B cell (primary cell): ENCODE measurements around the gene KRT27. TPM values are rescaled to one million over a fixed set of nuclear protein-coding genes. Genes with fewer than 3 reads are reported as not detected.

Experiments
- ATAC-seq: fragments of 200-7000 bp; cut with Tn5 transposase; one replicate; pipeline ENCODE4 v1.10.0; 2021; ENCODE audit warnings: low read depth, mild to moderate bottlenecking, moderate number of reproducible peaks, moderate library complexity
- CTCF ChIA-PET: fragments of 350-600 bp; sonication (Branson Sonifier 250); formaldehyde crosslinking; loops from one replicate; lab custom pipeline; 2021; ENCODE audit warnings: antibody characterized with exemption, inconsistent platforms; lab: Charles Lee
- POLR2A ChIA-PET: fragments of 350-600 bp; sonication (Branson Sonifier 250); formaldehyde crosslinking; loops from one replicate; lab custom pipeline; 2021; ENCODE audit warnings: antibody characterized with exemption; lab: Charles Lee
- DNase-seq: peaks from one replicate; pipeline ENCODE4 v3.0.0; 2013
- H2AFZ ChIP-seq: 2 replicates; pipeline ENCODE4 v1.6.1; 2012; ENCODE audit warnings: mild to moderate bottlenecking, low read depth, low read length; ENCODE audit not compliant: insufficient read depth, poor library complexity, severe bottlenecking
- H3K27ac ChIP-seq, 2 donors: 1 replicate in 1 of 2; 2 replicates in 1 of 2; pipeline ENCODE4 v1.5.1; 2012 to 2013; ENCODE audit warnings: low read length in 2 of 2, mild to moderate bottlenecking in 2 of 2, moderate library complexity in 1 of 2
- H3K27me3 ChIP-seq, 4 experiments: fragments of 200-600 bp in 1 of 4; sonication (generic) in 1 of 4; replicated peaks in 1 of 4; 1 replicate in 2 of 4; 2 replicates in 2 of 4; pipeline versions ENCODE4 v1.6.1 to v1.7.0; 2013 to 2016; ENCODE audit warnings: low read length in 3 of 4, mild to moderate bottlenecking in 2 of 4, mixed read lengths in 1 of 4, moderate library complexity in 1 of 4; ENCODE audit not compliant: insufficient read depth in 4 of 4, control insufficient read depth in 3 of 4; ENCODE audit errors: control extremely low read depth in 1 of 4
- H3K36me3 ChIP-seq, 2 experiments: replicated peaks in 1 of 2; 1 replicate in 1 of 2; 2 replicates in 1 of 2; pipeline versions ENCODE4 v1.6.1 to v1.7.1; 2013; ENCODE audit warnings: low read length in 1 of 2; ENCODE audit not compliant: insufficient read depth in 2 of 2, control insufficient read depth in 1 of 2; ENCODE audit errors: control extremely low read depth in 1 of 2, extremely low read depth in 1 of 2
- H3K4me1 ChIP-seq, 2 donors: fragments of 200-600 bp in 1 of 2; sonication (generic) in 1 of 2; 1 replicate in 1 of 2; 2 replicates in 1 of 2; pipeline versions ENCODE4 v1.5.1 to v1.6.1; 2013 to 2017; ENCODE audit warnings: low read length in 2 of 2; ENCODE audit not compliant: control insufficient read depth in 2 of 2, insufficient read depth in 2 of 2
- H3K4me2 ChIP-seq: replicated peaks from 2 replicates; pipeline ENCODE3; 2012; ENCODE audit warnings: mild to moderate bottlenecking, low read depth, low read length; ENCODE audit not compliant: poor library complexity, severe bottlenecking
- H3K4me3 ChIP-seq, 5 experiments: fragments of 200-600 bp in 1 of 5; sonication (generic) in 1 of 5; 1 replicate in 3 of 5; 2 replicates in 2 of 5; pipeline versions ENCODE4 v1.5.1 to v1.7.0; 2011 to 2016; ENCODE audit warnings: low read length in 4 of 5, mild to moderate bottlenecking in 4 of 5, low read depth in 2 of 5, control low read depth in 1 of 5, moderate library complexity in 1 of 5; ENCODE audit not compliant: insufficient read depth in 1 of 5; ENCODE audit errors: control extremely low read depth in 1 of 5, extremely low read depth in 1 of 5
- H3K79me2 ChIP-seq: fragments of 200-600 bp; sonication (generic); one replicate; pipeline ENCODE4 v1.6.0; 2016; ENCODE audit warnings: low read length; ENCODE audit not compliant: control insufficient read depth, insufficient read depth
- H3K9ac ChIP-seq: fragments of 200-600 bp; sonication (generic); 2 replicates; pipeline ENCODE4 v1.6.1; 2017; ENCODE audit warnings: mild to moderate bottlenecking, low read length, moderate library complexity
- H3K9me3 ChIP-seq, 3 donors: one replicate each; pipeline versions ENCODE4 v1.6.1 to v1.7.1; 2013; ENCODE audit warnings: low read length in 2 of 3; ENCODE audit not compliant: control insufficient read depth in 2 of 3, insufficient read depth in 1 of 3; ENCODE audit errors: control extremely low read depth in 1 of 3
- H4K20me1 ChIP-seq: 2 replicates; pipeline ENCODE4 v1.6.0; 2012; ENCODE audit warnings: mild to moderate bottlenecking, low read length; ENCODE audit not compliant: insufficient read depth, control insufficient read depth, poor library complexity, severe bottlenecking
- H3K27ac Mint-ChIP-seq: one replicate; pipeline ENCODE4 v1.8.0; 2021; ENCODE audit warnings: mixed read lengths
- H3K27me3 Mint-ChIP-seq: one replicate; pipeline ENCODE4 v1.8.0; 2021; ENCODE audit warnings: mixed read lengths
- H3K4me1 Mint-ChIP-seq: one replicate; pipeline ENCODE4 v1.8.0; 2021; ENCODE audit warnings: mixed read lengths
- H3K4me3 Mint-ChIP-seq: one replicate; pipeline ENCODE4 v1.8.0; 2021; ENCODE audit warnings: mixed read lengths
- H3K9me3 Mint-ChIP-seq: one replicate; pipeline ENCODE4 v1.8.0; 2022; ENCODE audit warnings: mixed read lengths; ENCODE audit not compliant: insufficient read depth
- EZH2 ChIP-seq: IDR thresholded peaks from 2 replicates; pipeline ENCODE4 v1.6.1; 2012; ENCODE audit warnings: borderline replicate concordance, low read depth, mild to moderate bottlenecking, moderate library complexity, low read length; ENCODE audit not compliant: insufficient read depth, poor library complexity, severe bottlenecking
- WGBS: methylation state at CpG from one replicate; pipeline ENCODE4 v1.1.5; 2013; ENCODE audit warnings: missing lambda C conversion rate; ENCODE audit not compliant: insufficient coverage; 5-methylcytosine and 5-hydroxymethylcytosine counted together
- intact Hi-C: fragments of 100-400 bp; cut with micrococcal nuclease; formaldehyde crosslinking; loops from one replicate; pipeline ENCODE4 v1.10.0; 2022
- polyA plus RNA-seq: library from polyadenylated mRNA; depleted of rRNA; stranded (reverse); fragments of >200 nt; gene quantifications from 2 replicates; pipeline ENCODE4 v1.2.3, GENCODE V29; 2012
- total RNA-seq, 2 donors: library from RNA; stranded (reverse); fragments of 120-200 nt in 1 of 2; gene quantifications; 1 replicate in 1 of 2; 2 replicates in 1 of 2; pipeline versions ENCODE4 v1.2.3 to v1.2.4, GENCODE V29; 2013 to 2022
- TF ChIP-seq, protein P1 (sequence below): fragments of 200-600 bp; IDR thresholded peaks from one replicate; pipeline ENCODE4 v1.8.0; 2022; ENCODE audit warnings: antibody characterized with exemption, mild to moderate bottlenecking

KRT27 gene
- total and polyA plus RNA-seq, 2 donors (not counting 1 experiment from before 2014, with no cell fraction given): not detected

DNA sequence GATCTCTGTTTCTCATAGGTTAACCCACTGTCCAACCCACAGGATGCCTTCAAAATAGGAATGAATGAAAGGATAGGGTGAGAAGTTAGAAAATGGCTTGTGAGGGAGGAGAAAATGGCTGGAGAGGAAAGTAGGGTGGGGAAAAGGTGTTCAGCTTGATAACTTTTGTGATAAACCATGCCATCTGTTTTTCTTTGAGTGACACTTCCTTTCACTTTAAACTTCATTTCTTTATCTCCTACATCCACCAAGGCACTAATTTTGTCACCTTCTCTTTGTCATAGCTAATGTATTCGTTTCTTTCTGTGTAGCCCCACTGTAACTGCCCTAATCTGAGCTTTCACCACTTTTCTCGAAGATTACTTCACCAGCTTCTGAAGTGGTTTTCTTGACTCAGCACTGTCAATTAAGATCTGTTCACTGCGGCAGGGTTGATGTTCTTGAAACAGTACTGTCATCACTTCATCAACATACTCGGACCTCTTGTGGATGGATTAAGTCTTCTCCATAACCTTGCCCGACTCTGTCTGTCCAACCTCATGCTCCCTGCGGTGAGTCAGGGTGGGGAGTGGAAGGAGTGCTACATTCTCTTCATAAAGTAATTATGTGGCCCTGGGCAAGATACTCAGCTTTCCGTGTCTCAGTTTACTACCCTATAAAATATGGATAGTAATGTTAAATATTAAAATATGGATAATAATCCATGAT lies 45.5 kb upstream of the KRT27 start:
- Mint-ChIP-seq H3K27ac (no peak overlapping the region), H3K9me3 (peaks cover 3% of the 10 kb centered on the region), H3K4me3 (no peak overlapping the region), H3K4me1 (peaks cover 1% of the 10 kb centered on the region), H3K27me3 (peaks cover 26% of the 10 kb centered on the region)
- DNase-seq: no peak
- Histone ChIP-seq H2AFZ (no peak overlapping the region), H3K27me3 (peaks cover 0 to 3% (median 0%) of the 10 kb centered on the region in 4 experiments), H3K27ac (no peak overlapping the region), H3K4me2 (no peak overlapping the region), H3K36me3 (no peaks in the 10 kb centered on the region), H3K79me2 (peaks cover 15% of the 10 kb centered on the region), H3K4me3 (no peak overlapping the region), H3K9me3 (no peaks in the 10 kb centered on the region), H4K20me1 (no peaks in the 10 kb centered on the region), H3K4me1 (no peaks in the 10 kb centered on the region), H3K9ac (no peak overlapping the region)
- no peak for ATAC-seq
- no peak for TF ChIP-seq EZH2
- TF ChIP-seq, protein P1, sequence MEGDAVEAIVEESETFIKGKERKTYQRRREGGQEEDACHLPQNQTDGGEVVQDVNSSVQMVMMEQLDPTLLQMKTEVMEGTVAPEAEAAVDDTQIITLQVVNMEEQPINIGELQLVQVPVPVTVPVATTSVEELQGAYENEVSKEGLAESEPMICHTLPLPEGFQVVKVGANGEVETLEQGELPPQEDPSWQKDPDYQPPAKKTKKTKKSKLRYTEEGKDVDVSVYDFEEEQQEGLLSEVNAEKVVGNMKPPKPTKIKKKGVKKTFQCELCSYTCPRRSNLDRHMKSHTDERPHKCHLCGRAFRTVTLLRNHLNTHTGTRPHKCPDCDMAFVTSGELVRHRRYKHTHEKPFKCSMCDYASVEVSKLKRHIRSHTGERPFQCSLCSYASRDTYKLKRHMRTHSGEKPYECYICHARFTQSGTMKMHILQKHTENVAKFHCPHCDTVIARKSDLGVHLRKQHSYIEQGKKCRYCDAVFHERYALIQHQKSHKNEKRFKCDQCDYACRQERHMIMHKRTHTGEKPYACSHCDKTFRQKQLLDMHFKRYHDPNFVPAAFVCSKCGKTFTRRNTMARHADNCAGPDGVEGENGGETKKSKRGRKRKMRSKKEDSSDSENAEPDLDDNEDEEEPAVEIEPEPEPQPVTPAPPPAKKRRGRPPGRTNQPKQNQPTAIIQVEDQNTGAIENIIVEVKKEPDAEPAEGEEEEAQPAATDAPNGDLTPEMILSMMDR: no peak
- ChIA-PET POLR2A (no interaction called here), CTCF (no interaction called here)
- intact Hi-C loops: no loop called here
- 29% methylated on average over 1 of the region's 7 CpGs for WGBS

DNA sequence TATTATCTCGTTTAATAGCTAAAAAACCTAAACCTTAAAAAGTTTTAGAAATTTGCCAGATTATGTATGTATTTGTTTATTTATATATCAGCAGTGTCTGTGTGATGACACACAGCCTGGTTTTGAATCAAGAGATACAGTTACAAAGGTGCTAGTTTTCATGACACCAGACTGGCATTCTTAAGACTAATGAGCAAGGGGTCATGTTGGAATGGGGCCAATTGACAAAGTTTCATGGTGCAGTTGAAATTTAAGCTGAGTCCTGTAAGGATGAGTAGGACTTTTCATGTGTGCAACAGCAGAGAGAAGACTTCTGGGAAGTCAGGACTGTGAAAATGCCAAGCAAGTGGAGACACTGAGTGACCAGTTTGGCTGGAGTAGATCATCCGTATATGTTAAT lies 43.2 kb upstream of the KRT27 start:
- Histone ChIP-seq H2AFZ (no peak overlapping the region), H3K79me2 (peaks cover 15% of the 10 kb centered on the region), H3K27ac (no peak overlapping the region), H3K4me2 (no peak overlapping the region), H3K9me3 (no peaks in the 10 kb centered on the region), H3K27me3 (peaks cover 0 to 3% (median 0%) of the 10 kb centered on the region in 4 experiments), H3K4me3 (no peak overlapping the region), H3K9ac (no peak overlapping the region), H3K36me3 (no peaks in the 10 kb centered on the region), H4K20me1 (no peaks in the 10 kb centered on the region), H3K4me1 (no peaks in the 10 kb centered on the region)
- TF ChIP-seq, protein P1: no peak
- TF ChIP-seq EZH2: no peak
- DNase-seq (no peak), ATAC-seq (no peak)
- WGBS: no CpG with 5 or more reads among the region's 2 CpGs
- H3K4me1 Mint-ChIP-seq: peaks cover 1% of the 10 kb centered on the region
- peaks cover 3% of the 10 kb centered on the region for H3K9me3 Mint-ChIP-seq
- CTCF ChIA-PET: interaction anchor here (1.4 kb wide), 1 partner anchor 19 kb away, joined by 3 read pairs; no protein-coding TSS in a partner anchor
- H3K27ac Mint-ChIP-seq: no peak overlapping the region
- peaks cover 32% of the 10 kb centered on the region for H3K27me3 Mint-ChIP-seq
- no peak overlapping the region for H3K4me3 Mint-ChIP-seq
- POLR2A ChIA-PET: no interaction called here
- intact Hi-C loops: no loop called here
